K562 (cell line): ENCODE data around the gene FOXE1. TPM values are rescaled to one million over a fixed set of nuclear protein-coding genes. Genes with fewer than 3 reads are reported as not detected.
A peak's percentile ranks its signal among the peaks of the same experiment; 100 is the strongest.

ENCODE experiments used
- ATAC-seq: fragments of 200-7000 bp; cut with Tn5 transposase; 3 replicates; pipeline ENCODE4 v1.9.1; 2020; ENCODE audit warnings: moderate library complexity
- BruUV-seq: library from RNA; stranded (reverse); fragments of 400-500 nt; replicated peaks from 2 replicates; lab custom pipeline; 2021; lab: Mats Ljungman, UMichigan
- CTCF ChIA-PET: fragments of 300-600 bp; formaldehyde crosslinking; extraction: SDS; loops from one replicate; lab custom pipeline; 2021; ENCODE audit warnings: low intra/inter-chr PET ratio; lab: Yijun Ruan, JAX
- POLR2A ChIA-PET: fragments of 300-600, 350-650 bp; sonication (Branson Sonifier 250); formaldehyde crosslinking; extraction: SDS; loops from one replicate; lab custom pipeline; 2021; ENCODE audit warnings: antibody characterized with exemption, inconsistent platforms; lab: Yijun Ruan, JAX
- DNase-seq, 4 experiments: peaks; one replicate each; pipeline versions ENCODE4 v3.0.0 to v3.0.0-alpha.2; 2011 to 2018; ENCODE audit warnings: low spot score in 3 of 4, mixed read lengths in 3 of 4; ENCODE audit errors: extremely low read depth in 1 of 4
- FAIRE-seq: peaks from 2 replicates; lab custom pipeline; 2011; peaks lifted over from hg19 to GRCh38; lab: Jason Lieb, UNC
- H2AFZ ChIP-seq: 2 replicates; pipeline ENCODE4 v1.6.0; 2011; ENCODE audit warnings: low read depth, low read length, control low read depth, inconsistent platforms
- H3K27ac ChIP-seq: fragments of 200-600 bp; 3 replicates; pipeline ENCODE4 v1.8.0; 2011; ENCODE audit warnings: low read depth, mild to moderate bottlenecking, control low read depth, inconsistent platforms, low read length, moderate library complexity, mixed read lengths; ENCODE audit errors: extremely low read depth
- H3K27me3 ChIP-seq, 2 experiments: fragments of 300-600 bp in 1 of 2; 2 replicates in 1 of 2; 3 replicates in 1 of 2; pipeline versions ENCODE4 v1.6.0 to v1.8.0; 2011; ENCODE audit warnings: inconsistent platforms in 2 of 2, low read length in 2 of 2, mild to moderate bottlenecking in 1 of 2, mixed read lengths in 1 of 2, moderate library complexity in 1 of 2; ENCODE audit not compliant: control insufficient read depth in 2 of 2, insufficient read depth in 2 of 2
- H3K36me3 ChIP-seq: fragments of 300-600 bp; 3 replicates; pipeline ENCODE4 v1.8.0; 2011; ENCODE audit warnings: mild to moderate bottlenecking, low read length, inconsistent platforms; ENCODE audit not compliant: control insufficient read depth, insufficient read depth
- H3K4me1 ChIP-seq, 2 experiments: fragments of 200-600 bp in 1 of 2; replicated peaks in 1 of 2; 2 replicates in 1 of 2; 3 replicates in 1 of 2; pipeline versions ENCODE4 v1.5.1 to v1.8.0; 2011; ENCODE audit warnings: inconsistent platforms in 2 of 2, low read length in 2 of 2, mild to moderate bottlenecking in 1 of 2, mixed read lengths in 1 of 2, moderate library complexity in 1 of 2; ENCODE audit not compliant: control insufficient read depth in 2 of 2, insufficient read depth in 2 of 2
- H3K4me2 ChIP-seq: 2 replicates; pipeline ENCODE4 v1.6.1; 2011; ENCODE audit warnings: low read length, control low read depth, inconsistent platforms, mixed read lengths; ENCODE audit not compliant: insufficient read depth
- H3K4me3 ChIP-seq: fragments of 200-600 bp; sonication (generic), shearing (Covaris generic); 2 replicates; pipeline ENCODE4 v1.5.1; 2016; ENCODE audit warnings: control low read depth, inconsistent platforms
- H3K79me2 ChIP-seq: fragments of 200-600 bp; 3 replicates; pipeline ENCODE4 v1.8.0; 2011; ENCODE audit warnings: low read length, inconsistent platforms; ENCODE audit not compliant: control insufficient read depth, insufficient read depth
- H3K9ac ChIP-seq, 2 experiments: 2 replicates each; pipeline versions ENCODE4 v1.6.0 to v1.6.1; 2011; ENCODE audit warnings: low read depth in 2 of 2, low read length in 2 of 2, control low read depth in 1 of 2, inconsistent platforms in 1 of 2, mild to moderate bottlenecking in 1 of 2, mixed read lengths in 1 of 2; ENCODE audit not compliant: insufficient read depth in 1 of 2
- H3K9me1 ChIP-seq: one replicate; pipeline ENCODE4 v1.6.0; 2011; ENCODE audit warnings: inconsistent platforms, mild to moderate bottlenecking, low read length, moderate library complexity; ENCODE audit not compliant: control insufficient read depth, insufficient read depth
- H3K9me3 ChIP-seq: replicated peaks from 2 replicates; pipeline ENCODE4 v1.5.1; 2011; ENCODE audit warnings: low read depth, low read length, inconsistent platforms; ENCODE audit not compliant: control insufficient read depth, insufficient read depth
- H4K20me1 ChIP-seq: replicated peaks from 2 replicates; pipeline ENCODE4 v1.6.1; 2011; ENCODE audit warnings: low read length, inconsistent platforms, mixed read lengths; ENCODE audit not compliant: control insufficient read depth, insufficient read depth
- ARHGAP35 ChIP-seq: fragments of 450-650 bp; IDR thresholded peaks from 2 replicates; pipeline ENCODE4 v1.6.1; 2018; ENCODE audit not compliant: partially characterized antibody
- CCNT2 ChIP-seq: IDR thresholded peaks from 2 replicates; pipeline ENCODE4 v1.6.1; 2011; ENCODE audit warnings: borderline replicate concordance, low read depth, mild to moderate bottlenecking, moderate library complexity, mixed read lengths, low read length; ENCODE audit not compliant: insufficient read length; ENCODE audit errors: extremely low read depth
- CREB1 ChIP-seq, 2 experiments: sonication (generic) in 1 of 2; formaldehyde crosslinking in 1 of 2; IDR thresholded peaks; 2 replicates each; pipeline versions ENCODE4 v1.6.1 to v1.8.0; 2012 to 2022; ENCODE audit warnings: inconsistent platforms in 1 of 2, mild to moderate bottlenecking in 1 of 2, missing genetic modification reagents in 1 of 2, moderate library complexity in 1 of 2
- KAT7 ChIP-seq: sonication (generic); formaldehyde crosslinking; IDR thresholded peaks from 2 replicates; pipeline ENCODE4 v1.8.0; 2022; ENCODE audit warnings: missing genetic modification reagents, mild to moderate bottlenecking, borderline replicate concordance
- MTF1 ChIP-seq: fragments of 250-450 bp; sonication (Bioruptor Pico); IDR thresholded peaks from 2 replicates; pipeline ENCODE4 v1.9.0; 2021; ENCODE audit warnings: moderate library complexity, mild to moderate bottlenecking, inconsistent platforms, borderline replicate concordance
- ZFP36 ChIP-seq: fragments of 150-350 bp; IDR thresholded peaks from 2 replicates; pipeline ENCODE4 v1.6.1; 2018; ENCODE audit warnings: low read length, low read depth; ENCODE audit not compliant: partially characterized antibody
- WGBS: fragments of 100-300 bp; shearing (Covaris generic); methylation state at CpG from one replicate; pipeline ENCODE4 v1.1.6; 2016; ENCODE audit warnings: low coverage, mixed read lengths; ENCODE audit not compliant: insufficient coverage; ENCODE audit errors: missing lambda C conversion rate; 5-methylcytosine and 5-hydroxymethylcytosine counted together
- in situ Hi-C: fragments of 300-500 bp; cut with MboI; formaldehyde crosslinking; loops from 4 replicates; pipeline ENCODE4 v1.15.0; 2018; ENCODE audit warnings: inconsistent platforms, mixed read lengths
- intact Hi-C: fragments of 100-400 bp; cut with micrococcal nuclease; formaldehyde crosslinking; loops from 2 replicates; pipeline ENCODE4 v1.14.2; 2022
- polyA plus RNA-seq, 8 experiments: library from polyadenylated mRNA; depleted of rRNA in 4 of 8; stranded (reverse) in 5 of 8; unstranded in 3 of 8; fragments of >200 nt; fragmentation: Nextera tagmentation in 2 of 8; fragmentation: Illumina TruSeq in 1 of 8; extraction: Ambion mirVana in 2 of 8; extraction: Trizol in 1 of 8; gene quantifications; 2 replicates each; pipeline versions ENCODE4 v1.2.1 to v1.2.3, GENCODE V29; 2011 to 2014; ENCODE audit warnings: inconsistent platforms in 1 of 8, missing spikeins in 1 of 8
- total RNA-seq, 7 experiments: library from RNA; depleted of rRNA in 6 of 7; stranded (reverse); fragments of >200 nt in 6 of 7; fragmentation: Illumina TruSeq in 2 of 7; extraction: Trizol in 2 of 7; gene quantifications; 2 replicates each; pipeline versions ENCODE4 v1.2.1 to v1.2.3, GENCODE V29; 2011 to 2021; ENCODE audit warnings: low replicate concordance in 1 of 7

The FOXE1 gene
- total and polyA plus RNA-seq, 9 of the 15 experiments (the other 6 are each of a cell fraction or from before 2014, with no cell fraction given): not detected

DNA sequence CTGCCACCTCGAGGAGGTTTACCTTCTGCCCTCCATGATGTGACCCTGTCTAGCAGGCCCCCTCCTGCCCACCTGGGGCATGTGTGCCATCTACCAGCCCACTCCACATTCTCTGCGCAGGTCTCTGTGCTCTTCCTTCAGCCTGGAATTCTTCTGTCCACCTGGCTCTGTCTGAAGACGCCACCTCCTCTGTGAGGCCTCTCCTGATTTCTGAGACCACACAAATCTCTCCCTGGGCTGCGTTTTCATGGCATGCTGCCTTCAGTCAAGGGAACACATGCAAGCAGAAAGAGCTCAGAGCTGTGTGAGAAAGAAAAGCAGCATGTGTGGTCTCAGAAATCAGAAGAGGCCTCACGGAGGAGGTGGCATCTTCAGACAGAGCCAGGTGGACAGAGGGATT is 22.1 kb downstream of the FOXE1 start:
- no peaks in the 10 kb centered on the region for H3K79me2 ChIP-seq
- ChIA-PET POLR2A (interaction anchor here (1.6 kb wide), 1 partner anchor 11 kb away, joined by 7 read pairs; no protein-coding TSS in a partner anchor), CTCF (no interaction called here)
- ATAC-seq (no peak), DNase-seq (no peak), FAIRE-seq (no peak)
- TF ChIP-seq ZFP36 (peak; percentile 17), KAT7 (CRISPR knock-in tag) (no peak)
- H3K9me3 ChIP-seq: no peaks in the 10 kb centered on the region
- in situ Hi-C loops: no loop called here
- H3K9me1 ChIP-seq: no peaks in the 10 kb centered on the region
- 3% methylated on average over 5 of the region's 5 CpGs for WGBS
- H3K4me1 ChIP-seq: no peaks in the 10 kb centered on the region
- peaks cover 6 to 31% of the 10 kb centered on the region in 2 experiments; a peak in 4 of 5 replicates for H3K27me3 ChIP-seq
- H3K27ac ChIP-seq: no peak overlapping the region
- no peak overlapping the region for H3K4me3 ChIP-seq
- H2AFZ ChIP-seq: no peak overlapping the region
- no peak overlapping the region for H3K4me2 ChIP-seq
- H4K20me1 ChIP-seq: no peaks in the 10 kb centered on the region
- intact Hi-C loops: no loop called here
- H3K9ac ChIP-seq: no peak overlapping the region
- no peaks in the 10 kb centered on the region for H3K36me3 ChIP-seq
- BruUV-seq: no TSS peak

DNA sequence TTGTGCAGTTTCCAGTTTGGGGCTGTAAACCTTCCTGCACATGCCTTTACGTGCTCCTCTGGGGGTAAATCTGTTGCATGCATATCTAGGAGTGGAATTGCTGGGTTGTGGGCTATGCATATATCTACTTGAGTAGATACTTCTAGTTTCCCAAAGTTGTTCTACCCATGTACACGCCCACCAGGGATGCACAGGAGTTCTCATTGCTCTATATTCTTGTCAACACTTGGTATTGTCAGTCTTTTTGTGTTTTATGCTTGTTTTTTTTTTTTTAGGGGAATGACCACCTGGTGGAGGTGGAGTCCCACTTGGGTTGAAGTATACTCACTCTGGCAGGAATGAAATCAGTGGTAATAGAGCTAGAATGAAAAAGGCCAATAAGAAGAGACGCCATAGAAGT is 23.0 kb downstream of the FOXE1 start:
- Histone ChIP-seq H3K9ac (no peak overlapping the region), H3K4me1 (no peaks in the 10 kb centered on the region), H3K27ac (no peak overlapping the region), H2AFZ (no peak overlapping the region), H3K79me2 (no peaks in the 10 kb centered on the region), H3K4me2 (no peak overlapping the region), H3K9me1 (no peaks in the 10 kb centered on the region), H3K36me3 (no peaks in the 10 kb centered on the region), H3K4me3 (no peak overlapping the region), H3K27me3 (peaks cover 5 to 38% of the 10 kb centered on the region in 2 experiments; a peak in 4 of 5 replicates), H3K9me3 (no peaks in the 10 kb centered on the region), H4K20me1 (no peaks in the 10 kb centered on the region)
- no peak for DNase-seq
- POLR2A ChIA-PET: interaction anchor here (0.6 kb wide), 1 partner anchor 17 kb away, joined by 3 read pairs; no protein-coding TSS in a partner anchor
- 0% methylated on average over 3 of the region's 3 CpGs for WGBS
- intact Hi-C loops (no loop called here), in situ Hi-C loops (no loop called here)
- CTCF ChIA-PET: no interaction called here
- no TSS peak for BruUV-seq
- ATAC-seq: no peak
- TF ChIP-seq CCNT2 (no peak), MTF1 (no peak), CREB1 (IDR thresholded peaks at IDR 0.05) (no peak), CREB1 (CRISPR knock-in tag; IDR thresholded peaks at IDR 0.05) (no peak), ARHGAP35 (no peak)
- FAIRE-seq: no peak
